Cardiac muscle cell (in vitro differentiated cells and primary cell): ENCODE results near the gene CLDN5. TPM values are rescaled to one million over a fixed set of nuclear protein-coding genes. Genes with fewer than 3 reads are reported as not detected.

ENCODE experiments used
- DNase-seq, 2 donors: peaks; one replicate each; pipeline versions ENCODE4 v3.0.0 to v3.0.0-alpha.2; 2010 to 2017; ENCODE audit warnings: low read depth in 1 of 2, low spot score in 1 of 2
- H3K27ac ChIP-seq: fragments of 200-600 bp; sonication (generic); 2 replicates; pipeline ENCODE4 v1.5.1; 2016
- H3K27me3 ChIP-seq: fragments of 200-600 bp; sonication (generic); 2 replicates; pipeline ENCODE4 v1.6.0; 2016; ENCODE audit warnings: control low read depth
- H3K36me3 ChIP-seq: fragments of 200-600 bp; sonication (generic); 2 replicates; pipeline ENCODE4 v1.5.1; 2016; ENCODE audit warnings: control low read depth
- H3K4me1 ChIP-seq: fragments of 200-600 bp; sonication (generic); 2 replicates; pipeline ENCODE4 v1.8.1; 2017; ENCODE audit warnings: low read depth, mild to moderate bottlenecking, mixed run types
- H3K4me3 ChIP-seq: fragments of 200-600 bp; sonication (generic); 2 replicates; pipeline ENCODE4 v1.5.1; 2016; ENCODE audit warnings: mild to moderate bottlenecking
- H3K9me3 ChIP-seq: fragments of 200-600 bp; sonication (generic); 2 replicates; pipeline ENCODE4 v1.5.1; 2017; ENCODE audit warnings: low read depth, mild to moderate bottlenecking, control low read depth
- polyA plus RNA-seq: library from polyadenylated mRNA; unstranded; fragments of >200 nt; fragmentation: Nextera tagmentation; extraction: Ambion mirVana; gene quantifications from 2 replicates; pipeline ENCODE4 v1.2.1, GENCODE V29; 2016
- total RNA-seq: library from RNA; depleted of rRNA; stranded (reverse); fragments of >200 nt; gene quantifications from 2 replicates; pipeline ENCODE4 v1.2.3, GENCODE V29; 2016
- TF ChIP-seq, protein P1 (sequence below): IDR thresholded peaks from 2 replicates; pipeline ENCODE4 v1.5.1; 2012; ENCODE audit warnings: low read depth, mild to moderate bottlenecking, low read length

Gene CLDN5
- total and polyA plus RNA-seq, 2 experiments from 2014 or later = 0.13 to 1.0 TPM

DNA sequence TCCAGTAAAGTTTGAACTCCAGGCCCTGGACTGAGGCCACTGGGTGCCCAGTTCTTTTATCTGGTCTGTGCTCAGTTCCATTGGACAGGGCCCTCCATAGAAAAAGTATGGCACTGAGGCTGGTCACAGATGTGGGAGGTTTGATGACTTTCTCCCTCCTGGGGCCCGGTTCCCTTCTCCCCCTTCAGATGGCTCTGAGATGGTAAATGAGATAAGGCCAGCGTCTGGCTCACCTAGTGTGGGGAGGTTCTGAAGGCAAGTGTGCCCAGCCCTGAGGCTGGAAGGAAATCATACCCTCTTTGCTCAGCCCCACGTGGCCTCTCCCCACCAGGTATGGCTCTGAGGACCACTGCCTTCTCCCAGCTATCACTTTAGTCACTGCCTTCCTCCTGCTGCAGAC is 1.5 kb upstream of the CLDN5 start:
- no peaks in the 10 kb centered on the region for H3K36me3 ChIP-seq
- peaks cover 48% of the 10 kb centered on the region for H3K27me3 ChIP-seq
- no peaks in the 10 kb centered on the region for H3K9me3 ChIP-seq
- no peak for DNase-seq
- no peak overlapping the region for H3K27ac ChIP-seq
- no peak overlapping the region for H3K4me3 ChIP-seq
- peaks cover 11% of the 10 kb centered on the region for H3K4me1 ChIP-seq
- TF ChIP-seq, protein P1, sequence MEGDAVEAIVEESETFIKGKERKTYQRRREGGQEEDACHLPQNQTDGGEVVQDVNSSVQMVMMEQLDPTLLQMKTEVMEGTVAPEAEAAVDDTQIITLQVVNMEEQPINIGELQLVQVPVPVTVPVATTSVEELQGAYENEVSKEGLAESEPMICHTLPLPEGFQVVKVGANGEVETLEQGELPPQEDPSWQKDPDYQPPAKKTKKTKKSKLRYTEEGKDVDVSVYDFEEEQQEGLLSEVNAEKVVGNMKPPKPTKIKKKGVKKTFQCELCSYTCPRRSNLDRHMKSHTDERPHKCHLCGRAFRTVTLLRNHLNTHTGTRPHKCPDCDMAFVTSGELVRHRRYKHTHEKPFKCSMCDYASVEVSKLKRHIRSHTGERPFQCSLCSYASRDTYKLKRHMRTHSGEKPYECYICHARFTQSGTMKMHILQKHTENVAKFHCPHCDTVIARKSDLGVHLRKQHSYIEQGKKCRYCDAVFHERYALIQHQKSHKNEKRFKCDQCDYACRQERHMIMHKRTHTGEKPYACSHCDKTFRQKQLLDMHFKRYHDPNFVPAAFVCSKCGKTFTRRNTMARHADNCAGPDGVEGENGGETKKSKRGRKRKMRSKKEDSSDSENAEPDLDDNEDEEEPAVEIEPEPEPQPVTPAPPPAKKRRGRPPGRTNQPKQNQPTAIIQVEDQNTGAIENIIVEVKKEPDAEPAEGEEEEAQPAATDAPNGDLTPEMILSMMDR = no peak

- Histone ChIP-seq H3K27ac (no peak overlapping the region), H3K4me3 (no peak overlapping the region), H3K9me3 (no peaks in the 10 kb centered on the region), H3K4me1 (peaks cover 11% of the 10 kb centered on the region), H3K27me3 (peaks cover 46% of the 10 kb centered on the region), H3K36me3 (no peaks in the 10 kb centered on the region)
- TF ChIP-seq, protein P1 = no peak
- no peak for DNase-seq
These were observed 978 bp upstream of the CLDN5 start for GRCh38 chr22:19525116-19525660.

DNA sequence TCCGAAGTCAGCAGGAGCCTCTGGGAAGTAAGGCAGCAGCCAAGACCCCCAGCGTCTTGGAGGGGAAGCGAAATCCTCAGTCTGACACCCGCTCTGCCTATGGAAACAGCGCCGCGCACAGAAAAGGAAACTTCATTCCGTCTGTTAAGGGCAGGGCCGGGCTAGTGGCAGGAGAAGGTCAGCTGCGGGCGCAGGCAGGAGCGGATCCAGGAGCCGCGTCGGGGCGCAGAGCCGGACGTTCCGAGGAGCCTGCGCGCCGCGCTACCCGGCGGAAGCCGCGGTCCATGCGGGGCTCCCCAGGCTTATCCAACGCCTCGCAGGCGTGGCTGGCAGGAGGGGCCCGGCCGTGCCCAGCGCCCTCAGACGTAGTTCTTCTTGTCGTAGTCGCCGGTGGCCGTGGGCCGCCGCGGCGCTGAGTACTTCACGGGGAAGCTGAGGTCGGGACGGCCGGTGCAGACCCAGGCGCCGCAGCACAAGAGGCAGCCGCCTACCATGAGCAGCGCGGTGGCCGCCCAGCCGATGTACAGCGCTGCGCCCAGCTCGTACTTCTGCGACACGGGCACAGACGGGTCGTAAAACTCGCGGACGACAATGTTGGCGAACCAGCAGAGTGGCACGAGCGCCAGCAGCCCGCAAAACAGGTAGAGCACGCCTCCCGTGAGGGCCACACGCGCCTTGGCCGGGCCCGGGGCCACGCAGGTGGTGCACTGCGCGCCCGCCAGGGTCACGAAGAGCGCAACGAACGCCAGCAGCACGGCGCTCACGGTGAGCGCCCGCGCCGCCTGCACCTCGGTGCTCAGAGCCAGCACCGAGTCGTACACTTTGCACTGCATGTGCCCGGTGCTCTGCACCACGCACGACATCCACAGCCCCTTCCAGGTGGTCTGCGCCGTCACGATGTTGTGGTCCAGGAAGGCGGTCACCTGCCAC is 705 bp downstream of the CLDN5 start:
- no peaks in the 10 kb centered on the region for H3K36me3 ChIP-seq
- H3K27me3 ChIP-seq = peaks cover 46% of the 10 kb centered on the region
- DNase-seq = peak; percentile 52
- H3K4me1 ChIP-seq = peaks cover 11% of the 10 kb centered on the region
- peak overlapping the region; percentile 24 for H3K4me3 ChIP-seq
- no peaks in the 10 kb centered on the region for H3K9me3 ChIP-seq
- no peak overlapping the region for H3K27ac ChIP-seq
- TF ChIP-seq, protein P1 = no peak

DNA sequence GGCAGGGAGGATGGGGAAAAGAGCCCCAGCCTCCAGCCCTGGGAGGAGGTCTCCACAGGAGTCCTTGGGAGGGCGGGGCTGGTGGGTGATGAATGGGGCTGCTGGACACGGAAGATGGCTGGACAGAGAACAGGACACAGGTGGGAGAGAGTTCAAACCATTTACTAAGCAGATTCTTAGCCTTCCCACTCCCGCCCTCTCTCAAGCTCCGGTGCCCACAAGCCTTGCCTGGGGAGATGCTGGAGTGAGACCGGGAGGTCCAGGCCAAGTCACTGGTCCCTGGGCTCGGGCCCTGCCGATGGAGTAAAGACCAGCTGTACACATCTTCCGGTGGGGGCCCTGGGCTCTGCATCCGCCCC is 1.4 kb downstream of the CLDN5 start:
- Histone ChIP-seq H3K9me3 (no peaks in the 10 kb centered on the region), H3K4me3 (no peak overlapping the region), H3K27me3 (peaks cover 46% of the 10 kb centered on the region), H3K4me1 (peaks cover 11% of the 10 kb centered on the region), H3K27ac (no peak overlapping the region), H3K36me3 (no peaks in the 10 kb centered on the region)
- TF ChIP-seq, protein P1 = no peak
- no peak for DNase-seq

DNA sequence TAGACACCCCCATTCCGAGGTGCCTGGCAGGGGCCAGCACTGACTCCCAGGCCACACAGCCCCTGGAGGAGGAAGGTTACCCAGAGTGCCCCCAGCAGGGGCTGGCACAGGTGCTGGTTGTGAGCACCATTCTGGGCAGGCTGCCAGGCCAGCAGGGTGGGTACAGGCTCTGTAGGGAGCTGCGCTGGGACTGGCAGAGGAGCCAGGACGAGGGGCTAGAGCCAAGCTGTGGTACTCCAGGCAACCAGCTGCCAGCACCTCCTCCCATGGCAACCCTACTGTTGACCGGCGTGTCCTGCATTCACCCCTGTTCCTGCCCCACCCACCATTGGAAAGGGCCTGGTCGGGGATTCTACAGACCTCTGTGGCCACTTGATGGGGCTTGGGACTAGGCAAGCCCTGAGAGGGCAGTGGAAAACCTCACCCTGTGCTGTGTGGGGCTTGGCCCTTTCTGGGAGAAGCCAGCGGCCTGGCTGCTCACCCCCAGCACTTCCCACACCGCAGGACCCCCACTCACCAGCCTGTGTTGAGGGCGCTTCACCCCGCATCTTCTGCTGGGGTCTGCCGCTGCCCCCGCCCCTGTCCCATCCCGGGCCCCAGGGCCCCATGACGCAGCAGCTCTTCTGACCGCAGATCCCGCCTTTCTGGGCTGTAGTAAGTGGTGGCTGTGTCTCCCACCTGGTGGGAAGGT is 1.9 kb downstream of the CLDN5 start:
- no peak overlapping the region for H3K27ac ChIP-seq
- DNase-seq = no peak
- H3K9me3 ChIP-seq = no peaks in the 10 kb centered on the region
- peaks cover 8% of the 10 kb centered on the region for H3K4me1 ChIP-seq
- H3K27me3 ChIP-seq = peaks cover 46% of the 10 kb centered on the region
- H3K36me3 ChIP-seq = no peaks in the 10 kb centered on the region
- H3K4me3 ChIP-seq = no peak overlapping the region
- TF ChIP-seq, protein P1 = no peak
